Subcutaneous abdominal adipose tissue (tissue), 5 donors: ENCODE results near the gene ZFYVE26.
"Not testable (repeated sequence)": the region's sequence is repeated elsewhere in the genome, so short reads cannot be mapped to it uniquely, and the experiment has no call there.

ENCODE experiments used
- H3K27ac ChIP-seq: one replicate; pipeline ENCODE4 v1.7.0; 2013; ENCODE audit warnings: low read depth, mild to moderate bottlenecking, inconsistent platforms, low read length, moderate library complexity
- H3K27me3 ChIP-seq, 5 donors: one replicate each; pipeline ENCODE4 v1.7.0; 2013; ENCODE audit warnings: low read length in 5 of 5, inconsistent platforms in 1 of 5; ENCODE audit not compliant: control insufficient read depth in 5 of 5, insufficient read depth in 4 of 5
- H3K36me3 ChIP-seq, 5 donors: one replicate each; pipeline ENCODE4 v1.7.0; 2013; ENCODE audit warnings: low read length in 5 of 5; ENCODE audit not compliant: control insufficient read depth in 5 of 5, insufficient read depth in 5 of 5
- H3K4me1 ChIP-seq, 5 donors: one replicate each; pipeline ENCODE4 v1.7.0; 2013; ENCODE audit warnings: low read length in 5 of 5, mild to moderate bottlenecking in 3 of 5, moderate library complexity in 1 of 5; ENCODE audit not compliant: control insufficient read depth in 5 of 5, insufficient read depth in 5 of 5
- H3K4me3 ChIP-seq, 5 donors: one replicate each; pipeline ENCODE4 v1.7.0; 2013; ENCODE audit warnings: low read length in 5 of 5, low read depth in 1 of 5
- H3K9ac ChIP-seq, 5 donors: one replicate each; pipeline ENCODE4 v1.7.0; 2013; ENCODE audit warnings: low read length in 5 of 5, mild to moderate bottlenecking in 4 of 5, moderate library complexity in 3 of 5
- H3K9me3 ChIP-seq, 5 donors: one replicate each; pipeline ENCODE4 v1.7.0; 2013; ENCODE audit warnings: low read length in 5 of 5; ENCODE audit not compliant: control insufficient read depth in 5 of 5
- donor health status: healthy.
- donor health status: healthy.
- donor health status: healthy.
- donor health status: healthy.
- donor health status: healthy.

ZFYVE26 gene

DNA sequence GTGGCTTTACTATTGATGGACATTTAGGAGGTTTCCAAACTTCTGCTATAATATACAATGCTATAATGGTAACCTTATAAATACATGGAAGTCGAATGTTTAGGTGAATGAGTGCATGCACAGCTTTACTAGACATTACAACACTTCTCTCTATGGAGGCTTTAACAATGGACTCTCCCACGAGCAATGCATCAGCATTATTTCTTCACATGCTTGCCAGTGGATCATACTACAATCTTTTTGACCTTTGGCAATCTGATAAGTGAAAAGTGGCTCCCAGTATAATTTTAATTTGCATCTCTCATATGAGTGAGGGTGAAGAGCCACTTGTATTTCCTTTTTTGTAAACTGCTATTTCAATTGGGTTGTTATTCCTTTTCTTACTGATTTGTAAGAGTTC lies 96.5 kb downstream of the ZFYVE26 start:
- Histone ChIP-seq H3K9ac (no peak overlapping the region), H3K4me3 (no peak overlapping the region), H3K4me1 (peaks cover 0 to 10% (median 5%) of the 10 kb centered on the region in 5 donors), H3K9me3 (no peaks in the 10 kb centered on the region), H3K27me3 (peaks cover 0 to 6% (median 0%) of the 10 kb centered on the region in 5 donors), H3K27ac (no peak overlapping the region), H3K36me3 (no peaks in the 10 kb centered on the region)

DNA sequence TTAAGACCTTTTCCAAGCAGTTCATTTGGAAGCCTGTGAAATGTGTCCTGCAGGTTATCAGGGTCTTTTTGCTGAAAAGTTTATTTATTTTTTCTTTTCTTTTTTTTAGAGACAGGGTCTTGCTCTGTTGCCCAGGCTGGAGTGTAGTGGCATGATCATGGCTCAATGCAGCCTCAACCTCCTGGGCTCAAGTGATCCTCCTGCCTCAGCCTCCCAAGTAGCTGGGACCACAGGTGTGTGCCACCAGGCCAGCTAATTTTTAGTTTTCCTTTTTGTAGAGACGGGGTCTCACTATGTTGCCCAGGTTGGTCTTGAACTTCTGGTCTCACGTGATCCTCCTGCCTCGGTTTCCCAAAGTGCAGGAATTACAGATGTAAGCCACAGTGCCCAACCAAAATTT lies 97.0 kb downstream of the ZFYVE26 start:
- not testable (repeated sequence) for H3K27ac ChIP-seq, H3K9ac ChIP-seq, H3K9me3 ChIP-seq, H3K4me1 ChIP-seq, H3K4me3 ChIP-seq, H3K36me3 ChIP-seq, H3K27me3 ChIP-seq

DNA sequence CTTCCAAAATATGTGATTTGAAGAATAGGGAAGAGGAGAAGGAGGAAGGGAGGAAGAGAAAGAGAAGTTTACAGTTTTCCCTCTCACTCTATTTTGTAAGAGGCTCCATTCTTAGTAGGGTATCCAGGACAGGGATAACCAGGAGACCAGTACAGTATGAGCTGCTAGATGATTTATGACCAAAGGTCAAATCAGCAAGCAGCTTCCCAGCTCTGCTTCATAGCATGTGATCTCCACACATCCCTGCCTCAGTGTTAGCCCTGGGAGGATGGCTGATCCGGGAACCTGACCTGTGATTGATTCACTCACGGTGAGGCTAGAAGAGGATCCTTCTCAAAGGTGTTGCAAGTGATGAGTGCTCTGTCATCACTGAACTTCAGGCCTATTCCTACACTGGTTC lies 98.1 kb downstream of the ZFYVE26 start:
- peaks cover 0 to 3% (median 0%) of the 10 kb centered on the region in 5 donors for H3K27me3 ChIP-seq
- no peak overlapping the region for H3K27ac ChIP-seq
- H3K9me3 ChIP-seq: no peaks in the 10 kb centered on the region
- no peak overlapping the region for H3K9ac ChIP-seq
- H3K4me3 ChIP-seq: no peak overlapping the region
- H3K36me3 ChIP-seq: no peaks in the 10 kb centered on the region
- peaks cover 0 to 10% (median 5%) of the 10 kb centered on the region in 5 donors for H3K4me1 ChIP-seq

DNA sequence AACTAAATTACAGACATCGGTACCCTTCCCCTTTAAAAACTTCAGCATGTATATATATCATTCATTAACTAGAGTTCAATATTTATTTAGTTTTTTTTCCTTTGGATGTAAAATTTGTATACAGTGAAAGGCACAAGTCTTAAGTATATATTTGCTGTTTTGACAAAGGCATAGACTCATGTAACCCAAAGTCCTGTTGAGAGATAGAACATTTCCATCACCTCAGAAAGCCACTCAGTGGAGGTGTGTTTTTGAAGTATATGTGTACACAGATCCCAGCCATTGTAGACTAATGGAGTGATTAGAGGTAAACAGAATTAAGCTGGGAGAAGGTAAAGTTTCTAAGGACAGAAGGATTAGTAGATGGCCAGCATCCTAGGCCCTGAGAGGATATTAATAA lies 99.3 kb downstream of the ZFYVE26 start:
- Histone ChIP-seq H3K9ac (no peak overlapping the region), H3K27me3 (peaks cover 0 to 3% (median 0%) of the 10 kb centered on the region in 5 donors), H3K27ac (no peak overlapping the region)

DNA sequence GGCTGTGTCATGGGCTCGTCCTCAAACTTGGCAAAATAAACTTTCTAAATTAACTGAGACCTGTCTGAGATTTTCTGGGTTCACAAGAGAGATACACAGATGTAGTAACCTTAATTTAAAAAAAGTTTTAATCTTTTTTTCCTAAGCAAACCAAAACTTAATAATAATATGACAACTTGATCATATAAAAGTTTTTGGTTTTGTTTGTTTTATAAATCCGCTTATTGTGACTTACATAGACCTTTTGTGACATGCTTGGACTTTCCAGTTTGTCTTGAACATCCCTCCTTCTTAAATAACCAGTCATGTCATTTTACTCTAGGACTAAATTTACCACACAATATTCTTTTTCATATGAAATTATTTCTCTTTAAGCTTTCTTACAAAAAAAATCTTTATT lies 106.2 kb downstream of the ZFYVE26 start:
- no peak overlapping the region for H3K27ac ChIP-seq
- H3K36me3 ChIP-seq: no peaks in the 10 kb centered on the region
- H3K27me3 ChIP-seq: no peaks in the 10 kb centered on the region
- H3K4me1 ChIP-seq: peaks cover 0 to 1% (median 0%) of the 10 kb centered on the region in 5 donors
- no peak overlapping the region for H3K4me3 ChIP-seq
- no peak overlapping the region for H3K9ac ChIP-seq
- H3K9me3 ChIP-seq: peaks cover 0 to 4% (median 0%) of the 10 kb centered on the region in 5 donors

More for the DNA sequence above, 99.3 kb downstream of the ZFYVE26 start:
- Histone ChIP-seq H3K4me1 (peaks cover 0 to 3% (median 0%) of the 10 kb centered on the region in 5 donors), H3K9me3 (no peaks in the 10 kb centered on the region), H3K36me3 (no peaks in the 10 kb centered on the region), H3K4me3 (no peak overlapping the region)

DNA sequence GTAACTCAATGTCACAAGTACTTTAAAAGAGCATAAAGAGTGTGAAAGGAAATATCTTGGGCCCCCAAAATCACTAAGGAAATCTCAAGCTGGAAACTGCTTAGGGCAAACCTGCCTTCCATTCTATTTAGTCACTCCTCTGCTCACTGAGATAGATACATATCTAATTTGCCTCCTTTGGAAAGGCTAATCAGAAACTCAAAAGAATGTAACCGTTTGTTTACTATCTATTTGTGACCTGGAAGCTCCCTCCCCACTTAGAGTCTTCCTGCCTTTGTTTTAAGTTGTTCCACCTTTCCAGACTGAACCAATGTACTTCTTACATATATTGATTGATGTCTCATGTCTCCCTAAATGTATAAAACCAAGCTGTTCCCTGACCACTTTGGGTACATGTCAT lies 106.6 kb downstream of the ZFYVE26 start:
- H3K27ac ChIP-seq, H3K9me3 ChIP-seq, H3K36me3 ChIP-seq, H3K4me1 ChIP-seq, H3K9ac ChIP-seq, H3K4me3 ChIP-seq, H3K27me3 ChIP-seq: not testable (repeated sequence)

DNA sequence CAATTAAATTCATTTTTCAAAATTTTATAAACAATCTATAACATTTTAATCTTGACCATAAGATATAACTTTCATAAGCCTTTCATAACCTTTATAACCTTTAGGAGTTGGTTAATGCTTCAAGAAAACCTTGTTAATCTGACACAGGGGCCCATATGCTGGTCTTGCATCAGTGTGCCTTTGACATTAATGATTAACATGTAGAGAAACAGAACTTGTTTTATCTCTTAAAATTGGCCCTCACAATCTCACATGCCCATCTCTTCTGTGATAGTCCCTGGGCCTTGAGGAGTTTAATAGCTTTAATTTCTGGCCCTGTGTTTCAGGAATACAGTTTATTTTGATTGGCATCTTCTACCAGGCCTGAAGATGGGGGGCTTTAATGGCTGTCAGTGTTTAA lies 107.0 kb downstream of the ZFYVE26 start:
- not testable (repeated sequence) for H3K9me3 ChIP-seq

DNA sequence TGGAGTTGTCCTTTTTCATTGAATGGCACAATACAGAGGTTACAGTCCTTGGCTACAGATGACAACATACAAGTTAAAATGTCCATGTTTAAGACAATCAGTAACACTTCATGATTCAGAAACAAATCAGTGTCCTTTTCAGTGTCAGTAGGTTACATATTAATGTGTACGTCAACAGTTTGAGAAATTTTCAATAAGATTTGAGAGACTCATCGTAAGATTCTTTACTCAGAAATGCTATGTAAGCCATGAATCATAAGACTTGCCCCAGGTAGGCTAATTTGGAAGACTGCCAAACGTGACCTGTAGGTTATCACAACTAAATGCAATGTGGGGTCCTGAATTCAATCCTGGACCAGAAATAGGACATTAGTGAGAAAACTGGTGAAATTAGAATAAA lies 111.2 kb downstream of the ZFYVE26 start:
- H3K9ac ChIP-seq: no peak overlapping the region
- H3K4me1 ChIP-seq: peaks cover 0 to 5% (median 0%) of the 10 kb centered on the region in 5 donors
- no peaks in the 10 kb centered on the region for H3K36me3 ChIP-seq
- H3K9me3 ChIP-seq: peaks cover 0 to 4% (median 0%) of the 10 kb centered on the region in 5 donors
- H3K4me3 ChIP-seq: no peak overlapping the region
- no peak overlapping the region for H3K27ac ChIP-seq
- H3K27me3 ChIP-seq: no peaks in the 10 kb centered on the region

More for the DNA sequence above, 107.0 kb downstream of the ZFYVE26 start:
- H3K27me3 ChIP-seq, H3K27ac ChIP-seq, H3K36me3 ChIP-seq, H3K4me3 ChIP-seq, H3K4me1 ChIP-seq, H3K9ac ChIP-seq: not testable (repeated sequence)

DNA sequence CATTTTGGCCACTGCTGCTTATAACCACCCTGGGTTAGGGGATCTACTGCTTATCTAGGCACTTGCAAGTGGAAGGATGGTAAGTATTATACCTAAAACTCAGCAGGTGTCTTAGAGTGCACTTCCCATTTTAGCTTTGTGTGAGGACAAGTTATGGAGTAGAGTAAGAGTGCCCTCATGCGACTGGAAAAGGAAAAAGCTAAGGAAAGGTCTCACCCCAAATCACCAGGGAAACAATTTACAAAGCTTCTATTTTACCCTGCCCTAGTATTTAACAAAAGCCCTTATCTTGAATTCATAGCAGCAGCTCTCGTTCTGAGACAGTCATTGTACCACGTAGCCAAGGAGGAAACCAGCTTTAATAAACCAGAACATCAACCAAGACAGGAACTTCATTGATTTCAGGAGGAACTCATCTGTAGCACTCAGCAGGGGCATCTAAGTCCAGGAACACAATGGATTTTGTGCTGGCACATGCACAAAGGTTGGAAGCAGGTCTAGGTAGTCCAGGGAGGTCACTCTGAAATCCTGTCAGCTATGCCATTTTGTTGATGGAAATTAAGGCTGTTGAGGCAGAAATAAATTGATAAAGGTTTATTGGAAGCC lies 111.8 kb downstream of the ZFYVE26 start:
- no peaks in the 10 kb centered on the region for H3K27me3 ChIP-seq
- no peaks in the 10 kb centered on the region for H3K9me3 ChIP-seq
- H3K27ac ChIP-seq: no peak overlapping the region
- H3K4me1 ChIP-seq: peaks cover 0 to 5% (median 0%) of the 10 kb centered on the region in 5 donors
- H3K9ac ChIP-seq: no peak overlapping the region
- H3K4me3 ChIP-seq: no peak overlapping the region
- H3K36me3 ChIP-seq: no peaks in the 10 kb centered on the region

DNA sequence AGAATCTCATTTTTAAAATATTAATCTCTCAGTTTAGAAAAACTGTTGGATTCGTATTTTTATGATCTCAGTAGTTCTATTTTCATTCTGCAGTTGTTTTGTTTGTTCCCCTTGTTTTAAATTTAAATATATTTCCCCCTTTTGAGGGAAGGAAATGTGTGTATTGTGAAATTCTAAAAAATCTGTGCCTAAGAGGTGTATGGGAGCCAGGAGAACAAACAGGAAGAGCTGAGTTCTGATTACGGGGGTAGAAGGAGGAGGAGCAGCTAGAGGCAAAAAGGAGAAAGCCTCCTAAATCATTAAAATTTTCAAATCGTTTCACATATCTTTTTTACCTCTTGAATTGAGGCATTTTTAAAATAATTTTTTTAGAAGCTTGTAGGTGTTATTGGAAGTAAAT lies 112.4 kb downstream of the ZFYVE26 start:
- no peak overlapping the region for H3K27ac ChIP-seq
- H3K27me3 ChIP-seq: no peaks in the 10 kb centered on the region
- H3K9me3 ChIP-seq: no peaks in the 10 kb centered on the region
- no peaks in the 10 kb centered on the region for H3K36me3 ChIP-seq
- H3K4me1 ChIP-seq: peaks cover 0 to 5% (median 0%) of the 10 kb centered on the region in 5 donors
- H3K9ac ChIP-seq: no peak overlapping the region
- no peak overlapping the region for H3K4me3 ChIP-seq
